ENCODE data around the gene TMEFF2. TPM values are rescaled to one million over a fixed set of nuclear protein-coding genes. Genes with fewer than 3 reads are reported as not detected.

The TMEFF2 gene
- total and polyA plus RNA-seq, 2 of the 8 experiments (the other 6 are each of a cell fraction or from before 2014, with no cell fraction given) = 0.91 to 3.7 TPM

GRCh38 chr2:191916826-191917225, 277.9 kb downstream of the TMEFF2 start:
- DNase-seq (ENCODE audit: low read depth in 1 of 2, low spot score in 2 of 2) = no peak
- POLR2A ChIA-PET (ENCODE audit: partially characterized antibody) = no interaction called here
- Histone ChIP-seq H3K9me3 (ENCODE audit: insufficient read depth in 2 of 2, low read depth in 1 of 2, low read length in 1 of 2) (peaks cover 0 to 5% of the 10 kb centered on the region in 2 experiments; a peak in 1 of 4 replicates), H2AK5ac (ENCODE audit: low read depth, low read length) (no peak overlapping the region), H4K91ac (replicated peaks; ENCODE audit: insufficient read length, low read length) (no peak overlapping the region), H2BK120ac (replicated peaks; ENCODE audit: low read depth, low read length) (no peak overlapping the region), H2BK12ac (ENCODE audit: low read depth, low read length) (no peak overlapping the region), H3K4me1 (replicated peaks in 1 of 4; ENCODE audit: control insufficient read depth in 3 of 4, insufficient read depth in 4 of 4, low read length in 3 of 4) (peaks cover 0 to 6% (median 3%) of the 10 kb centered on the region in 4 experiments; a peak in 2 of 7 replicates), H3K36me3 (ENCODE audit: control insufficient read depth in 2 of 4, insufficient read depth in 4 of 4, low read length in 3 of 4) (0 out of 8 replicates have a peak, but pooled peaks cover 0 to 2% (median 0%) of the 10 kb centered on the region in 4 experiments), H2BK15ac (ENCODE audit: low read length) (no peak overlapping the region), H3K23me2 (ENCODE audit: low read depth, low read length) (no peaks in the 10 kb centered on the region; the same call in 1 of the 2 replicates), H3K56ac (replicated peaks; ENCODE audit: insufficient read length, low read depth, low read length) (no peak overlapping the region), H3K79me1 (ENCODE audit: low read depth, low read length) (no peaks in the 10 kb centered on the region), H3K18ac (ENCODE audit: extremely low read depth, low read length) (no peak overlapping the region), H2BK5ac (ENCODE audit: low read depth, low read length) (no peak overlapping the region), H3K27ac (ENCODE audit: low read depth, low read length) (no peak overlapping the region), H3K14ac (ENCODE audit: insufficient read length) (no peak overlapping the region), H3K4me3 (ENCODE audit: extremely low read depth in 1 of 4, insufficient read depth in 2 of 4, low read depth in 3 of 4, low read length in 4 of 4) (no peak overlapping the region), H4K8ac (ENCODE audit: extremely low read depth, insufficient read depth, low read length) (no peak overlapping the region), H3K9ac (replicated peaks in 1 of 4; ENCODE audit: extremely low read depth in 1 of 4, low read depth in 3 of 4, low read length in 3 of 4) (no peak overlapping the region), H4K20me1 (replicated peaks in 1 of 2; ENCODE audit: control insufficient read depth in 1 of 2, insufficient read depth in 2 of 2, low read length in 2 of 2) (no peaks in the 10 kb centered on the region), H2AFZ (ENCODE audit: low read length) (no peak overlapping the region), H3K23ac (ENCODE audit: insufficient read length) (no peak overlapping the region), H3K4ac (replicated peaks; ENCODE audit: insufficient read length, low read depth, low read length) (no peak overlapping the region), H3K79me2 (ENCODE audit: control insufficient read depth in 1 of 2, insufficient read depth in 2 of 2, low read length in 2 of 2) (no peaks in the 10 kb centered on the region), H3K27me3 (replicated peaks in 1 of 4; ENCODE audit: control insufficient read depth in 3 of 4, extremely low read depth in 1 of 4, insufficient read depth in 3 of 4, low read length in 3 of 4) (peaks cover 0 to 1% (median 0%) of the 10 kb centered on the region in 4 experiments; a peak in 1 of 7 replicates), H4K5ac (ENCODE audit: insufficient read length, low read depth, low read length) (no peak overlapping the region), H3K4me2 (ENCODE audit: insufficient read depth in 1 of 2, low read depth in 2 of 2, low read length in 2 of 2) (no peak overlapping the region), H2BK20ac (ENCODE audit: low read length) (no peak overlapping the region)
- FAIRE-seq = no peak
- CTCF ChIA-PET (ENCODE audit: partially characterized antibody) = interaction anchor here (0.5 to 1.1 kb wide), 2 partner anchors 48 to 1163 kb away, joined by 3 to 4 read pairs; no protein-coding TSS in a partner anchor
- WGBS, 2 experiments (ENCODE audit: extremely low coverage in 1 of 2, insufficient coverage in 1 of 2, insufficient read length in 1 of 2, insufficient replicate concordance in 2 of 2, low coverage in 1 of 2, low lambda C conversion rate in 2 of 2, missing lambda C conversion rate in 1 of 2) = 100% methylated on average over 1 of the region's 1 CpG; no CpG with 5 or more reads in 1 of the 2 experiments
- TF ChIP-seq EP300 (IDR thresholded peaks at IDR 0.05; ENCODE audit: borderline replicate concordance in 1 of 2, low read depth in 2 of 2, low read length in 2 of 2) (no peak), CBX5 (IDR thresholded peaks at IDR 0.05; ENCODE audit: low read depth, low read length) (no peak), YY1 (IDR thresholded peaks at IDR 0.05; ENCODE audit: low read depth, low read length) (no peak), TBP (IDR thresholded peaks at IDR 0.05; ENCODE audit: low read depth, low read length) (no peak), RXRA (IDR thresholded peaks at IDR 0.05; ENCODE audit: insufficient read depth, low read depth, low read length) (no peak), SP4 (IDR thresholded peaks at IDR 0.05; ENCODE audit: low read length) (no peak), ATF3 (IDR thresholded peaks at IDR 0.05; ENCODE audit: insufficient read depth, low read depth, low read length) (no peak), GTF2F1 (IDR thresholded peaks at IDR 0.05; ENCODE audit: borderline replicate concordance, low read depth, low read length) (no peak), PHF8 (conservative IDR thresholded peaks at IDR 0.05; ENCODE audit: low read depth, low read length) (no peak), BACH1 (IDR thresholded peaks at IDR 0.05; ENCODE audit: low read length) (no peak), CEBPB (IDR thresholded peaks at IDR 0.05; ENCODE audit: low read depth, low read length) (no peak), CHD2 (IDR thresholded peaks at IDR 0.05; ENCODE audit: low read length) (no peak), CHD1 (IDR thresholded peaks at IDR 0.05; ENCODE audit: low read depth, low read length) (no peak), KDM1A (IDR thresholded peaks at IDR 0.05; ENCODE audit: borderline replicate concordance, low read length) (no peak), RBBP5 (IDR thresholded peaks at IDR 0.05; ENCODE audit: borderline replicate concordance, low read depth, low read length) (no peak)

Data from H1 (cell line).